Activated B cell treated with CpG ODN at 0.5 μM for 24 hours (primary cell): Measurements from ENCODE around the gene AK2. TPM values are rescaled to one million over a fixed set of nuclear protein-coding genes. Genes with fewer than 3 reads are reported as not detected.

Experiments used
- ATAC-seq: fragments of 200-7000 bp; cut with Tn5 transposase; one replicate; pipeline ENCODE4 v1.10.0; 2021; ENCODE audit warnings: low read depth, mild to moderate bottlenecking, moderate library complexity
- CTCF ChIA-PET: fragments of 350-600 bp; sonication (Branson Sonifier 250); formaldehyde crosslinking; loops from one replicate; lab custom pipeline; 2021; ENCODE audit warnings: antibody characterized with exemption; lab: Charles Lee
- POLR2A ChIA-PET: fragments of 350-600 bp; sonication (Branson Sonifier 250); formaldehyde crosslinking; loops from one replicate; lab custom pipeline; 2021; ENCODE audit warnings: antibody characterized with exemption; lab: Charles Lee
- DNase-seq: peaks from one replicate; pipeline ENCODE4 v3.0.0; 2022
- H3K27ac Mint-ChIP-seq: one replicate; pipeline ENCODE4 v1.8.0; 2020; ENCODE audit warnings: mixed read lengths
- H3K27me3 Mint-ChIP-seq: one replicate; pipeline ENCODE4 v1.8.0; 2021; ENCODE audit warnings: mixed read lengths
- H3K36me3 Mint-ChIP-seq: one replicate; pipeline ENCODE4 v1.8.0; 2021; ENCODE audit warnings: low read depth, mixed read lengths
- H3K4me1 Mint-ChIP-seq: one replicate; pipeline ENCODE4 v1.8.0; 2021; ENCODE audit warnings: mixed read lengths
- H3K4me3 Mint-ChIP-seq: one replicate; pipeline ENCODE4 v1.8.0; 2020; ENCODE audit warnings: mild to moderate bottlenecking, mixed read lengths
- H3K9me3 Mint-ChIP-seq: one replicate; pipeline ENCODE4 v1.8.0; 2020; ENCODE audit warnings: mixed read lengths
- intact Hi-C: fragments of 100-400 bp; cut with micrococcal nuclease; formaldehyde crosslinking; loops from one replicate; pipeline ENCODE4 v1.15.1; 2024
- total RNA-seq: library from RNA; stranded (reverse); gene quantifications from 2 replicates; pipeline ENCODE4 v1.2.3, GENCODE V29; 2022
- TF ChIP-seq, protein P1 (sequence below): fragments of 200-600 bp; IDR thresholded peaks from one replicate; pipeline ENCODE4 v1.8.0; 2022; ENCODE audit warnings: antibody characterized with exemption, mild to moderate bottlenecking

Gene AK2
- total RNA-seq, 1 donor from 2014 or later: 162 TPM

DNA sequence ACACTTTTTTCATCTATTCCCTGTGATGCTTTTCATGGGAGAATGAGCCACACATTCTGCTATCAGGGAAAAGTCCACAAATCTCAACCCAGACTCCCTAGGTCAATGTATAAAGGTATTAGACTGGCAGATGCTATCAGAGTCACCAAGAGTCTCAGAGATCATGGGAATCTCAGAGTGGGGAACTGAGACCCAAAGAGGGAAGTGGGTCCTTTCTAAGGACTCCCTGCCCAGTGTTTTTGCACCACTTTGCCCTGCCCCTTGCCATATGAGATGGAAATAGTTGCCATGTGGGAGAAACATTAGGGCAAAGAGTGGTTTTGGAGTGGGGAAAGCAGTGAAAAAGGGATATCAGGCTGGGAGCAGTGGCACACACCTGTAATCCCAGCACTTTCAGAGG, 25.2 kb upstream of the AK2 start:
- H3K36me3 Mint-ChIP-seq: peaks cover 14% of the 10 kb centered on the region
- TF ChIP-seq, protein P1, sequence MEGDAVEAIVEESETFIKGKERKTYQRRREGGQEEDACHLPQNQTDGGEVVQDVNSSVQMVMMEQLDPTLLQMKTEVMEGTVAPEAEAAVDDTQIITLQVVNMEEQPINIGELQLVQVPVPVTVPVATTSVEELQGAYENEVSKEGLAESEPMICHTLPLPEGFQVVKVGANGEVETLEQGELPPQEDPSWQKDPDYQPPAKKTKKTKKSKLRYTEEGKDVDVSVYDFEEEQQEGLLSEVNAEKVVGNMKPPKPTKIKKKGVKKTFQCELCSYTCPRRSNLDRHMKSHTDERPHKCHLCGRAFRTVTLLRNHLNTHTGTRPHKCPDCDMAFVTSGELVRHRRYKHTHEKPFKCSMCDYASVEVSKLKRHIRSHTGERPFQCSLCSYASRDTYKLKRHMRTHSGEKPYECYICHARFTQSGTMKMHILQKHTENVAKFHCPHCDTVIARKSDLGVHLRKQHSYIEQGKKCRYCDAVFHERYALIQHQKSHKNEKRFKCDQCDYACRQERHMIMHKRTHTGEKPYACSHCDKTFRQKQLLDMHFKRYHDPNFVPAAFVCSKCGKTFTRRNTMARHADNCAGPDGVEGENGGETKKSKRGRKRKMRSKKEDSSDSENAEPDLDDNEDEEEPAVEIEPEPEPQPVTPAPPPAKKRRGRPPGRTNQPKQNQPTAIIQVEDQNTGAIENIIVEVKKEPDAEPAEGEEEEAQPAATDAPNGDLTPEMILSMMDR: no peak
- POLR2A ChIA-PET: no interaction called here
- ATAC-seq (no peak), DNase-seq (no peak)
- no peak overlapping the region for H3K4me3 Mint-ChIP-seq
- no peak overlapping the region for H3K27ac Mint-ChIP-seq
- no peaks in the 10 kb centered on the region for H3K27me3 Mint-ChIP-seq
- peaks cover 39% of the 10 kb centered on the region for H3K9me3 Mint-ChIP-seq
- intact Hi-C loops: no loop called here
- H3K4me1 Mint-ChIP-seq: peaks cover 12% of the 10 kb centered on the region
- CTCF ChIA-PET: no interaction called here

DNA sequence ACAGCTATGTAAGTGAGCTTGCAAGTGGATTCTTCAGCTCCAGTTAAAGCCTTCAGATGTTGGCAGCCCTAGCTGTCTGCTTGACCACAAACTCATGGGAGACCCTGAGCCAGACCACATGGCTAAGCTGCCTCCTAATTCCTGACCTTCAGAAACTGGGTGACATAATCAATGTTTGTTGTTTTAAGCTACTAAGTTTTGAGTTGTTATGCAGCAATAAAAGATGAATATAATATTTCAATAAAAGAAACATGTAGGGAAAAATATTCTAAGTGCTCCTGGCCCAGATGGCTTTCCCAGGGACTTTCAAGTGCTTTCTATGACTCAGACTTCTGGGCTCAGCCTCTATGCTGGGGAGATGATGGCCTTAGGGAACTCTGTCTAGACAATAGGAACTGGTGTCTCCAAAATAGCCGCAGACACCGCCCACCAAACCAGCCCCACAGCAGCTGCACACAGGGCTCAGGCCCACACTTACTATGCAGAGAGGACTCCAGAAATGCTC, 23.9 kb upstream of the AK2 start:
- ATAC-seq (no peak), DNase-seq (no peak)
- TF ChIP-seq, protein P1: no peak
- ChIA-PET POLR2A (no interaction called here), CTCF (no interaction called here)
- Mint-ChIP-seq H3K27ac (no peak overlapping the region), H3K4me1 (peaks cover 12% of the 10 kb centered on the region), H3K9me3 (peaks cover 33% of the 10 kb centered on the region), H3K4me3 (no peak overlapping the region), H3K36me3 (peaks cover 14% of the 10 kb centered on the region), H3K27me3 (no peaks in the 10 kb centered on the region)
- intact Hi-C loops: no loop called here

DNA sequence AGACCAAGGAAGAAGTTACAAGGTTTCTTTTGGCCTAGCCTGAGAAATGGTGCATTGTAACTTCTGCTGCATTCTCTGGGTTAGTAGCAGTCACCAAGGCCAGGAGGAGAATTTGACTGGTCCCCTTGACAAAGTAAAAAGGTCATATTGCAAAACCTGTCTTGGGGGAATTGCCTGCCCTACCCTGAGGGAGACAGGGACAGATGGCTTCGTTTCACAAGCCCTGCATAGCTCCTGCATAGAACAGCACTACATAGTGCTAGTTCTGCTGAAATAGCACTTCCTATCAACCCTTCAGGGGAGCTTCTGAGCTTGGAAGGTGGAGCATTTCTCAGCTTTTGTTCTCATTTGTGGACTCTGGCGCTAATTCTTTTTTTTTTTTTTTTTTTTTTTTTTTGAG, 20.4 kb upstream of the AK2 start:
- H3K4me1 Mint-ChIP-seq: peaks cover 16% of the 10 kb centered on the region
- DNase-seq (no peak), ATAC-seq (no peak)
- no peak overlapping the region for H3K4me3 Mint-ChIP-seq
- intact Hi-C loops: no loop called here
- CTCF ChIA-PET: interaction anchor here (0.6 to 5.7 kb wide), 4 partner anchors 31 to 541 kb away, joined by 3 to 79 read pairs (median 9); no protein-coding TSS in a partner anchor
- H3K9me3 Mint-ChIP-seq: peaks cover 9% of the 10 kb centered on the region
- POLR2A ChIA-PET: interaction anchor here (0.7 kb wide), 2 partner anchors 15 to 44 kb away, joined by 4 to 6 read pairs; no protein-coding TSS in a partner anchor
- H3K27ac Mint-ChIP-seq: no peak overlapping the region
- H3K27me3 Mint-ChIP-seq: no peaks in the 10 kb centered on the region
- TF ChIP-seq, protein P1: no peak
- peaks cover 2% of the 10 kb centered on the region for H3K36me3 Mint-ChIP-seq

DNA sequence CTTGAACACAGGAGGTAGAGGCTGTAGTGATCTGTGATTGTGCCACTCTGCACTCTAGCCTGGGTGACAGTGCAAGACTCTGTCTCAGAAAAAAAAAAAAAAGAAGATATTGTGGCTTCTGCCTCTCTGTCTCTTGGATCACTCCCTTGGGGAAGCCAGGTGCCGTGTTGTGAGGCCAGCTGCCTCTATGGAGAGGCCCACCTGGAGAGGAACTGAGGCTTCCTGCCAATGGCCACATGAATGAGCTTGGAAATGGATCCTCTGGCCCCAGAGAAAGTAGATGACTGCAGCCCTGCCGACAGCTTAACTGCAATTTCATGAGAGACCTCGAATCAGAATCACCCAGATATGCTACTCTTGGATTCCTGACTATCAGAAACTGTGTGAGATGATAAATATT, 19.7 kb upstream of the AK2 start:
- H3K4me1 Mint-ChIP-seq: peaks cover 16% of the 10 kb centered on the region
- intact Hi-C loops: no loop called here
- POLR2A ChIA-PET: no interaction called here
- CTCF ChIA-PET: interaction anchor here (0.8 to 5.7 kb wide), 8 partner anchors 9 to 131 kb away, joined by 3 to 79 read pairs (median 5); no protein-coding TSS in a partner anchor
- no peak for DNase-seq
- no peak overlapping the region for H3K27ac Mint-ChIP-seq
- TF ChIP-seq, protein P1: no peak
- no peaks in the 10 kb centered on the region for H3K27me3 Mint-ChIP-seq
- H3K36me3 Mint-ChIP-seq: peaks cover 2% of the 10 kb centered on the region
- peaks cover 5% of the 10 kb centered on the region for H3K9me3 Mint-ChIP-seq
- H3K4me3 Mint-ChIP-seq: no peak overlapping the region
- no peak for ATAC-seq

DNA sequence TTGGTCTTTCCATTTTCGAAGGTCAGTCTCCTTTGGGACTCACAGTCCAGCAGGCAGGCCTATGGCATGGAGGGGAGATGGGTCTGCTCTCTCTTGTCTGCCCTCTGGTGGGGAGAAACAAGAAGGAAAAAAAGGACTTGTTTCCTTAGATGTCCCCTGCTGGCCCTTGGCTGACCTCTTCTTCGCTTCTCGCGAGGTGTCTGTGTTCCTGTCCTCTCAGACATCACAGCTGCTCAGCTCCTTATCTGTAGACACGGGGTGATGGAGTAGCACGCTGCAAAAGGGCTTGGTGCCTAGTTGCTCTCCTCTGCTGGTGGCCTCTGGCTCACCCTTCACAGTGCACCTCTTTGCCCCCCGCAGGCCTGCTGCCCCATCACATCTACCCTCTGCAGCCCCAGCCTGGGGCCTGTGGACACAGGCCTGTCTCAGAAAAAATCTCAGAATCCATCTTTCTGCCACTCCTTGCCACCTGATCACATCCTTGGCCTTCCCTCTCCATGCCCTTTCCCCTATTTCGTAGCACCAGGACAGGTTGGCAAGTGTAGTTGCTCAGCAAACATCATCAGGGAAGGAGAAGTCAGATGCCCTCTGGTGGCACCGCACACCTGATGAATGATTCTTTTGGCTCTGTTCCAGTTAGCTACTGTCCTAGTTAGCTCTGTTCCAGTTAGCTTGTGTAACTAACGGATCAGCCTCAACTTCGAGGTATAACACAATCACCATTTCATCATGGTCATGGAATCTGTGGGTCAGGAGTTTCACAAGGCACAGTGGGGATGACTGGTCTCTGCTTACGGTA, 18.7 kb upstream of the AK2 start:
- Mint-ChIP-seq H3K27ac (no peak overlapping the region), H3K4me1 (peaks cover 16% of the 10 kb centered on the region), H3K9me3 (peaks cover 5% of the 10 kb centered on the region), H3K27me3 (no peaks in the 10 kb centered on the region), H3K36me3 (peaks cover 2% of the 10 kb centered on the region), H3K4me3 (no peak overlapping the region)
- intact Hi-C loops: loop anchor here (1.0 kb wide), 2 partner anchors 63 to 122 kb away; no protein-coding TSS in a partner anchor
- ChIA-PET CTCF (interaction anchor here (0.6 to 5.7 kb wide), 15 partner anchors 8 to 535 kb away, joined by 3 to 79 read pairs (median 4); no protein-coding TSS in a partner anchor), POLR2A (no interaction called here)
- no peak for DNase-seq
- TF ChIP-seq, protein P1: no peak
- ATAC-seq: no peak
